GM03348 (cell line): ENCODE measurements around the gene TUBAL3.
A peak's percentile ranks its signal among the peaks of the same experiment; 100 is the strongest.

Experiments used
- DNase-seq: peaks from one replicate; pipeline ENCODE4 v3.0.0; 2012; ENCODE audit warnings: low spot score

TUBAL3 gene

GRCh38 chr10:5404208-5405041 lies at the start of gene TUBAL3:
Gene TUBAL3 (minus strand): TSS chr10:5404828. CDS start chr10:5404792, 36 bp downstream.
- DNase-seq = no peak

- no peak for DNase-seq
Measured at GRCh38 chr10:5453749-5454489, 49.3 kb upstream of the TUBAL3 start.

- DNase-seq = no peak
Measured at GRCh38 chr10:5450605-5451384, 46.2 kb upstream of the TUBAL3 start.

- peak; percentile 67 for DNase-seq
Measured at GRCh38 chr10:5449823-5450222, 45.2 kb upstream of the TUBAL3 start.

GRCh38 chr10:5449227-5449626 lies 44.6 kb upstream of the TUBAL3 start:
- no peak for DNase-seq

GRCh38 chr10:5448333-5449001 lies 43.8 kb upstream of the TUBAL3 start:
- no peak for DNase-seq

- DNase-seq = no peak
Measured at GRCh38 chr10:5447611-5448071, 43.0 kb upstream of the TUBAL3 start.

GRCh38 chr10:5447056-5447455 lies 42.4 kb upstream of the TUBAL3 start:
- DNase-seq = no peak

- peak; percentile 97 for DNase-seq
Measured at GRCh38 chr10:5446390-5446926, 41.8 kb upstream of the TUBAL3 start.

- DNase-seq = no peak
Measured at GRCh38 chr10:5445006-5445405, 40.4 kb upstream of the TUBAL3 start.

- no peak for DNase-seq
Measured at GRCh38 chr10:5443429-5443828, 38.8 kb upstream of the TUBAL3 start.

- no peak for DNase-seq
Measured at GRCh38 chr10:5442990-5443370, 38.4 kb upstream of the TUBAL3 start.

GRCh38 chr10:5442065-5442989 lies 37.7 kb upstream of the TUBAL3 start:
- DNase-seq = peak; percentile 62

GRCh38 chr10:5441106-5441505 lies 36.5 kb upstream of the TUBAL3 start:
- no peak for DNase-seq

GRCh38 chr10:5440206-5440605 lies 35.6 kb upstream of the TUBAL3 start:
- DNase-seq = no peak

- DNase-seq = no peak
Measured at GRCh38 chr10:5435328-5435727, 30.7 kb upstream of the TUBAL3 start.

- peak; percentile 61 for DNase-seq
Measured at GRCh38 chr10:5434017-5434753, 29.6 kb upstream of the TUBAL3 start.

GRCh38 chr10:5433182-5433581 lies 28.6 kb upstream of the TUBAL3 start:
- no peak for DNase-seq

- DNase-seq = no peak
Measured at GRCh38 chr10:5428133-5428532, 23.5 kb upstream of the TUBAL3 start.

- no peak for DNase-seq
Measured at GRCh38 chr10:5424751-5425150, 20.1 kb upstream of the TUBAL3 start.
